GM21528 (cell line): Measurements from ENCODE around the gene DIAPH3.

Experiments used
- ATAC-seq: cut with Tn5 transposase; IDR thresholded peaks from one replicate; pipeline ENCODE4 v1.9.1; 2021; ENCODE audit warnings: mild to moderate bottlenecking, moderate library complexity; ENCODE audit not compliant: unreplicated experiment, low FRiP score

DIAPH3 gene

DNA sequence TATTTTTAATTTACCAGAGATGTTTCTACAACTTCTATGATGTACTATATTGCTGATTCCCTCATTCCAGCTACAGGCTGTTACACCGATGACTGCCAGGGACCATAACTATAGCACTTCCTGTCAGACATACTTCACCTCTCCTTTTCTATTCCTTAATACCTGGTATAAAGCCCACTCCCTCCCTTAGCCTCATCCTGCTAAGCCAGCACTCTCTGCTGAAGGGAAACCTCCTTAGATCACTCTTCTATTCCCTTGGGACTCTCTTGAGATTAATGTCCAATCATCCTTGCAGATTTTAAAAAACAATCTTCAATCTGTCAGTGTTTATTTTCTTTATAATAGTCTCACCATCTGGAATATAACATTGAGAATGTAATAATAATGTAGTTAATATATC lies 127.9 kb downstream of the DIAPH3 start:
- ATAC-seq, result no peak

DNA sequence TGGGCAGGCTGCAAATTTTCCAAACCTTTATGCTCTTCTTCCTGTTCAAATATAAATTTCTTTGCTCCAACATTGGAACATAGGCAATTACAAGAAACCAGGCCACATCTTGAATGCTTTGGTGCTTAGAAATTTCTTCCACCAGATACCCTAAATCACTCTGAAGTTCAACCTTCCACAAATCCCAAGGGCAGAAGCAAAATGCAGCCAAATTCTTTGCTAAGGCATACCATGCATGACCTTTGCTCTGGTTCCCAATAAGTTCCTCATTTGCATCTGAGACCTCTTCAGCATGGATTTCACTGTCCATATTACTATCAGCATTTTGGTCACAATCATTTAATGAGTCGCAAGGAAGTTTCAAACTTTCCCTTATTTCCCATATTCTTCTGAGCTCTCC lies 130.9 kb downstream of the DIAPH3 start:
- ATAC-seq, result no peak

DNA sequence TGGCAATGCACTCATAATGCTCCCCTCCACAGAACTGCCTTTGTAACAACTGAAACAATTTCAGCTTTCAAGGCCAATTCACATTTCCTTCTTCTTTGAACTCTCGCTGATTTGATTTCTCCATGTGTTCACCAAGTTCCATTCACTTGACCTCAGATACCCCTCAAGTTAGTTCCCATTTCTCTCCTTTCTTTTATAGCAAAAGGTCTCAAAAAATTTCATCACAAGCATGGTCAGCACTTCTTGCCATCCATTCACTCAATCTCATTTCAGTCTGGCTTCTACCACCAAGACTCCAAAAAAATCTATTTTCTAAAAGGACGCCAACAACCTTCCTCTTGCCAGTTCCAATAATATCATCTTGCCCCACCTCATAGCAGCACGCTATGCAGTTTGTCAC lies 135.7 kb downstream of the DIAPH3 start:
- no peak for ATAC-seq

DNA sequence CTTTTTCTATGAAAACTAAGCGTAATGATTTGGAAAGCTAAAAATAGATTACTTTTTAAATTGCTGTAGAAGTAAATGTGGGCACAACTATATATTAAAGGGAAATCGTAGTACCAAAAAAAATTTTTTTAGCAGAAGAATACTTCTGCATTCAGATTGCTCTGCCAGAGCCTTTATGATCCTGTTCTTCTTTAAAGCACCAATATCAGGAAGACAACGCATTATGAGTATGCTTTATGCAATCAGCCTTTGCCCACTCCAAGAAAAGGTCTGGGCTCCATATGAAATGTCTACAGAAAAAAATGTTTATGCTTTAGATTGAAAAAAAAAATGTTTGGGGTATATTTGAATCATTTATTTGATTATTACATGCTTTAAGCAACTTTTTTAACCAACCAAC lies 137.4 kb downstream of the DIAPH3 start:
- no peak for ATAC-seq

- no peak for ATAC-seq
Measured at GRCh38 chr13:60020288-60020687, 143.4 kb downstream of the DIAPH3 start.

- peak; percentile 78 for ATAC-seq
Measured at GRCh38 chr13:60019119-60019993, 144.4 kb downstream of the DIAPH3 start.

GRCh38 chr13:60018536-60018935 lies 145.2 kb downstream of the DIAPH3 start:
- no peak for ATAC-seq

DNA sequence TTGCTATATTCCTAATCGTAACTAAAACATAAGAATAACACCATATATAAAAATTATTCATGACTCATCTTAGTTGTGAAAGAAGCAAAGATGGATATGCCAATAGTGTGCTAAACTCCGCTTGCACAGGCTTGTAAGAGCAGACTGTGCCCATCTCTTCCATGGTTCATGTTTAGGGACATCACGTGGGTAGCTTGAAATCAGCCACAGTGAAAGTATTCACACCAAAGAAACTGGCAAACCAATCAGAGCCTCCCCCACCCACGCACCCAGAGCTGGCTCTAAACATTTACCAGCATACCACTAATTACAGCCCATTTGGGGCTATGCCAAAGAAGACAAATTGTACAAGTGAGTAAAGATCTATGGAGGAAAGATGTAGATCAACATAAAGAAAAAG lies 147.5 kb downstream of the DIAPH3 start:
- ATAC-seq, result no peak

DNA sequence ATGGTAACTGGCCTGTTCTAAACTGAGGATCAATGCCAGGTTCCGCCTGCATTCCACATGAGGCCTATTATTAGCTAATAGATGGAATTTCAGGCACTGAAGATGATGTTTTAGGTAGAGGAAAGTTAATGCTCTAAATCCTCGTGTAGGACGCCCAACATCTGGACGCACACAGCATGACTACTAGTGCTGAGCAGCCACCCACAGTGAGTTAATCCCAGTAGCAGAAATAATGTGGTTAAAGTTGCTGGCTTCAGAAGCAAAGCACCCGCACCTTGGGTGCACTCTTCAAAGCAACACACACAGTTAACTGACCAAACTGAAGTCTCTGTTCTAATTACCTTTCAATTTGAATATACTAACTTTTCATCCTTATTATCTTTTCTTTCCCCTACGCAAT lies 150.6 kb downstream of the DIAPH3 start:
- ATAC-seq, result no peak

GRCh38 chr13:60012488-60012887 lies 151.2 kb downstream of the DIAPH3 start:
- ATAC-seq, result no peak

- no peak for ATAC-seq
Measured at GRCh38 chr13:60009300-60010253, 154.2 kb downstream of the DIAPH3 start.

DNA sequence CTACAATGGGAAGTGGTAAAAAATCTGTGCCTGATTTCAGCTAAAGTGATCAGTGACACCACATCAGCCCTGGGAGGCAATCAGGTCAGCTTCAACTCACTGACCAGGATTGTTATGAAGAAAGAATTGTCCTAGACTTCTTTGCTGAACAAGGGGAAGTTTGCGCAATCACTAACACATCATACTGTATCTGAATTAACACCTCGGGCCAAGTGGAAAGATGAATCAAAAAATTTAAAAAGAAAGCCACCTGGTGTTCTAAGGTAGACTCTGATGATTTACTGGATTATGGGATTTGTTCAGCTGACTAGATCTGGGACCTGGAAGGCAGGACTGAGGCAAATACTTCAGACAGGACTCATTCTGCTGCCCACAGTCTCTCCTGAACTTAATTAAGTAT lies 161.8 kb downstream of the DIAPH3 start:
- no peak for ATAC-seq

DNA sequence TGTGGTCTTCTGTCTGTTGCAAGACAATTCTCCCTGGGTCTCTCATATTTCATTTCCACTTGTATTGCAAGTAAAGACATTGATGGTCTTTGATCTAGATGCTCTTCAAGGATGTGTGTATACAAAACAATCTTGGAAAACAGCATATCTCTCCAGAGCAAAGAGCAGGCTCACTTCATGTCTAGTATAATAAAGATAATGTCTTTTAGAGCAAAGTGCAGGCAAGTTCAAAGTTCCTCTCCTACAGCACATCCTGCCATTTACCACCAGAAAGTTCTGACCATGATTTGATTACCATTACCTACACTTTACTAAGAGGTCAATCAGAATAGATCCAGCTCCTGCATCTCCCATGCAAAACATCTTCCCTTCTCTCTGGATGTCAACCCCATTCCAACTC lies 162.8 kb downstream of the DIAPH3 start:
- ATAC-seq, result no peak

DNA sequence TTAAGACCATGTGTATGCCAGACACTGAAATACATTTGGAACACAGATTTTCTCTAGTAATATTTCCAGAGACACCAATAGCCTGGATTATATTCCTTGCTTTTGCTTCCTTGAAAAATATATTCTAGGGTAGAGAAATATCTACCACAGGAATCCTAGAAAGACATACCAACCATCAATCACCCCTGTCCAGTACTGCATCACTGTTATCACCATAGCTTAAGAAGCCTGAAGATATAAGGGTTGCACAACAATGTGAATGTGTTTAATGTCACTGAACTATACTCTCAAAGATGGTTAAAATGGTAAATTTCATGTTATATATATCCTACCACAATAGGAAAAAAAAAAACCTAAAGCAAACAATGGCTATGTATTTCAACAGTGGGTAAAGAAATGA lies 163.6 kb downstream of the DIAPH3 start:
- no peak for ATAC-seq

- ATAC-seq, result no peak
Measured at GRCh38 chr13:59997976-59998375, 165.8 kb downstream of the DIAPH3 start.

DNA sequence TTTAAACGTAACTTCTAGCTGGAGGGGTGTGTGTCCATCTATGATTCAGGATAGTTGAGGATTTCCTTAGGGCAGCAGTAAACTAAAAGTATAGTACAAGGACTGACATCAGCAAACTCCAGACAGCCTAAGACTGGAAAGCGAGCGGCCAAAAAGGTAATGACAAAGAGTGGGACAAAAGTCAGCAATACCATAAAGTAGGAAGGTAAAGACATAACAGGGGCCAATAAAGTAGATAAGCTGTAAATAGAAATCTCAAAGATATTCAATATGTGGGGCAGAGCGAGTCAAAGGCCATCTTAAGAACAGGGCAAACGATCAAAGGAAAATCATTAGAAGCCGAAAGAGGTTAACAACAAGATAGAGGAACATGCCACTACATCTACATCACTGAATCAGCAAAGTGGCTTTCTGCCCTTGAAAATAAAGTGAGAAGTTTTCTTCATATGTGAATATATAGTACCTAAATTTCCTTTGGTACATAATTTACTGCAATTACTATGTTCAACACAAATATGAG lies 167.2 kb downstream of the DIAPH3 start:
- ATAC-seq, result no peak

DNA sequence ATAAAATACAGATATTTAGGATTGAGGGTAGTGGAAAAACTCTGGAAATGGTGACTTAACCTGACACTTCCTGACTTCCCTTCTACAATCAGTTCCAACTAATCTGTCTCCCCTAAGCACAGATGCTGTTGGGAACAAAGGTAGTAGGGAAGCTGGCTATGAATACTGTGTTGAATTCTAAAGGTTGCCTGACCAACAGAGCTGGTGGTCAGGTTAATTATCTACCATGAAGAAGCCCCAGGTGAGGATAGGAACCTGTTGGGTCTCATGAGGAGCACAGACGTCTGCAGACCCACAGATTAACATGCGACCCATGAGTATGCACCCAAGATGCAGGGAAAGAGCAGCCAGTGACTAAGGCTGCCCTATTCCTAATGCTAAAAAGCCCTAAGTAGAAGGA lies 172.3 kb downstream of the DIAPH3 start:
- no peak for ATAC-seq

DNA sequence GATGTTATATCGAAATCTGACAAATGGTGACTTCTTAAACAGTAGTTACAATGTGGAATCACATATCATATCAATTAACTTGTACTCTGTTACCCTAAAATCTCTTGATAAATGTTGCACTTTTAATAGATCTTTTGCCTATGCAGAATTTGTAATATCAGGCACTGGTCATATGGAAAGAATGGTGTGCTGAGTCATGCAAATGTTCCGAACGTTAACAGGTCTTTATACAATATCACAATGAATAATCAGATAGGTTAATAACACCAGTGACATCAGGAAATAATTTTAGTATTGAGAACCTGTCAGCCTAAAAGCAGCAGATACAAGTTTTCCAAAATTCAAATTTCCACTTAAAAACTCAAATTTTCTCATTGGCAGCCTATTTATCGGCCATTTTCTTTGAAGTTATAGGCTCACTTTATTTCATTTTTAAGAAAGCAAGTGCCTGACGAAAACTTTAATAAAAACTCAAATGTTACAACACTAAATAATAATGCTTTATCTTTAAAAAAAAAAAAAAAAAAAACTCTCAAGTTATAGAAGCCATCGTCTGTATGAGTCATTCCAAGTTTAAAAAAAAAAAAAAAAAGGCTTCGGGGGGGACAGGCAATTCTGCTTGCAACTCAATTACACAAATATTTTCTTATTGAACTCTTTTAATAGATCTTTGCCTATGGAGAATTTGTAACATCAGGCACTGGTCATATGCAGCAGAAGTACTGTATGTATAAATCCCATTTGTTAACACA lies 180.9 kb downstream of the DIAPH3 start:
- ATAC-seq, result no peak

- no peak for ATAC-seq
Measured at GRCh38 chr13:59979589-59979988, 184.1 kb downstream of the DIAPH3 start.

DNA sequence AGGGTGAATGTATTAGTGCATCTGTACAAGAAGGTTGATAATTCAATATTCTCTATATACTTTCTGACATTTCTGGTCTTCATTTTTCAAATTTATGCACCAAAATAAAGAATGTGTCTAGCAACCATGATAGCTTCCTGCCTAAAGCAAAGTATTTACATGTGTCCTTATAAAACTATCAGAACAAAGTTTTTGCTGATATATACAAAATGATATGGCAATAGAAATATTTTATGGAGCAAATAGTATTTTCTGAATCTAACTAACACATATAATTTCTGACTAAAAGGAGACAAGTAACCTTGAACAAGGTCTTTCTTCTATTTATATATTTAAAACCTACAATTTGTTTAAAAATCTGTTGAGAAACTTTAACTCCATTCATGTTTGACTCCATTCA lies 184.9 kb downstream of the DIAPH3 start:
- no peak for ATAC-seq

- no peak for ATAC-seq
Measured at GRCh38 chr13:59976856-59977255, 186.9 kb downstream of the DIAPH3 start.
